GM19025 (cell line): ENCODE results near the gene FOXF2.

Experiments
- ATAC-seq: cut with Tn5 transposase; IDR thresholded peaks from one replicate; pipeline ENCODE4 v1.9.1; 2021; ENCODE audit warnings: mild to moderate bottlenecking, low read depth, moderate library complexity; ENCODE audit not compliant: unreplicated experiment

The FOXF2 gene

DNA sequence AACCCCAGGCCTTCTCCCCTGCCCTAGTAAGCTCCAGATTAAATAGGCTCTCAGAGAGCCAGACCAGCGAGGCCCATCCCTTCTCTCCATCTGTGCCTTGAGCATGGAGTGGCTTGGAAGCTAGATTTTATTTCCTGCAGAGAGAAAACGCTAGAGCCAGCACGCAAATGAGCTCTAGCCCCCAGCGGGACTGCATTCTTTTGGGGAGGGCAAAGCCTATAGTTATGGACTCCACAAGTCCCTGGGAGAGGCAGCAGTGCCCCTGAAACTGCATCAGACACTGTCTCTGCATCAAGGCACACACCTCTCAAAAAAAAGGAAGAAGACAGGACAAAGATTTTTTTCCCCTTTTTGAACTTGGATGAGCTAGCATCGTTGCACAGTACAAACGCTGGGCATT is 15.8 kb downstream of the FOXF2 start:
- ATAC-seq = no peak

DNA sequence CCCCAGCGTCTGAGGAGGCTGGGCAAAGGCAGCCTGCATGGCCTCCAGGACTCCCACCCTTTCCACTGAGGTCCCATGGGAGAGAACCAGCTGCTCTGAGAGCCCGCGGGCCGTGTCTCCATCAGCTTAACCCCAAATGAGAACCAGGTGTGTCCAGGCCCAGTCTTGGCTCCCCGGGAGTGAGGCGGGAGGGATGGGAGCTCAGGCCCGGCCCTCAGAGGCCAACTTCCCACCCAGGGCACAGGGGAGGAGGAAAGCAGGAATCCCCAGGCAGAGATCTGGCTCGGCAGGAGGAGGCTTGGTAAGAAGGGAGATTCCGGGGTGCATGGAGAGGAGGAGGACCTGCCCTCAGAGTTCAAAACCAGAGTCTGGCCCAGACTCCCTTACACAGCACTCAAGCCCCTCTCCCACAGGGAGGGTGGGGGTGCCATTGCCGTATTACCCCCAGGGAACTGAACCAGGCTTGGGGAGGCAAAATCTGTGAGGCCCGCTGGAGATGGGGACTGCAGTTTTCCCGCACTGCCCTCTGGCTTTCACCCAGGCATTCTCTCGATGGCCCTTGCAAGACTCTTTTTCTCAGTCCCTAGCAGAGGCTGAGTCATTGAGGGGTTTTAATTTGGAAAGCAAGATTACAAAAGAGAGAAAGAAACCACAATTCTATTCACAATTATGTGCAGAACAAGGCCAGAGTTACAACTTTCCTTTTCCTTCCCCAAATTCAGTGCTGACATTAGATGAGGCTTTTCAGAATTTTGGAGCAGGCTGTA is 17.1 kb downstream of the FOXF2 start:
- ATAC-seq = no peak

GRCh38 chr6:1407499-1407990 is 18.2 kb downstream of the FOXF2 start:
- ATAC-seq = no peak

DNA sequence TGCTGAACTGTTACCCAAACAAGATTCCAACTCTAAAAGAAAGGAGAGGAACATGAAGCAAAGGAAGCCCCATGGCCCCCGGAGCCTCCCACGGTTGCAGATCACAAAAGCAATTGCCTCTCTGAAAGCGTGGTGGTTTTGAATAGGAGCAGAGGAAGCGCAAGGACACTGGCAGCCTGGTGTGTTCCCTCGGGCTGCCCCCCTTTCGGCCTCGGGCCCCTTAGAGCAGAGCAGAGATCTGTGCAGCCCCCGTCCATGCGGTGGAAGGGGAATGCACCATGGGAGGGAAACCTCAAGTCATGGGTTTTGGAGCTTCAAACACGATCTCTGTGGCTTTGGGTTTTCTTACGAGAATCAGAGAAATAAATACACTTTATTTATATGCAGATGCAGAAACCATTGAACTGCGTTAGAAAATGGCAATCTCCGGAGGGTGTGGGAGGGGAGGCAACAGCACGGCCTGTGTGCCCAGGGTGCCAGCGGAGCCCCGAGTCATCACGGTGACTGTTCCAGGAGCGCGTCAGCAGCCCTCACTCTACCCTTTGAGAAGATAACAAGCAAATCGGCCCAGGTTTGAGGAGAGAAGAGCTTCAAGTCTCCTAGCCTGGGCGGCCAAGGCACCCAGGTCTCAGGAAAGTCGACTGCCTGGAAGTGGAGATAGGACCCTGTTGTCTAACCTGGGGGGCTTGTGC is 20.5 kb downstream of the FOXF2 start:
- no peak for ATAC-seq

DNA sequence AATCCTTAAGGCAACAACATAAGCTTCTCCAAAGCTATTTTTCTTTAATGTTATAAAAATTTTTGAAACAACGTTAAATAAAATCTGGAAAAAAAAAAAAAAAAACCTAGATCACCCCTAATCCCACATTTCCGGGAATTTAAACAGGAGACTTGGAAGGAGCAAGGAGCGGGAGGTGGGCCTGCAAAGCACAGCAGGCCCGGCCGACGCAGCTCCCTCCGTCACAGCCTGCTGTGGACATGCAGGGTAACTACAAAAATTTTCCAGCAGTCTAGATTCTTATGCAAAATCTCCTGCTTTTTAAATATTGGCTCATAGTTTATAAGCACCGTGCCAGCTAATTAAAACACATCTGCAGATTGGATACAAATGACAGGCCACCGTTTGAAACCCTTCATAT is 23.5 kb downstream of the FOXF2 start:
- no peak for ATAC-seq

- no peak for ATAC-seq
These were observed 26.2 kb downstream of the FOXF2 start for GRCh38 chr6:1415416-1416063.

DNA sequence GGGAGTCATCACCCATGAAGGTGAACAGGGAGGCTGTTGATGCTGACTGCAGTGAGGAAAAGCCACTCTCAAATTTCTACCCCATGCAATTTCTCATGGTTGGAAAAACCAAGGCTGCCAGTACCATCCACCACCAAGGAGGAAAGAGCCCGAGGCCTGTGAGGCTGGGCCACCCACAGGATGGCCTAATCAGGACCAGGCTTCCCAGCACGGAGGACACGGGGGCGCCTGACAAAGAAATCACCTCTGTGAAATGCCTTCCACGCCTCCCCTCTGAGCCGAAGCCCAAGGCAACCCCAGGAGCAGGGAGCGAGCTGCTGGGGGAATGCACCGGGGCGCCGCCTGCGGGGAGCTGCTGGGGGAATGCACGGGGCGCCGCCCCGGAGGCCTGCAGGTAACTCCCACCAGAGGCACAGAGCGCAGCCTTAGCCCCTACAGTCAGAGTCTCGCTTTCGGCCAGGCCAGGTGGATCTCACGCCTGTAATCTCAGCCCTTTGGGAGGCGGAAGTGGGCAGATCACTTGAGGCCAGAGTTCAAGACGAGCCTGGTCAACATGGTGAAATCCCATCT is 26.9 kb downstream of the FOXF2 start:
- ATAC-seq = no peak

GRCh38 chr6:1416820-1417219 is 27.4 kb downstream of the FOXF2 start:
- no peak for ATAC-seq

DNA sequence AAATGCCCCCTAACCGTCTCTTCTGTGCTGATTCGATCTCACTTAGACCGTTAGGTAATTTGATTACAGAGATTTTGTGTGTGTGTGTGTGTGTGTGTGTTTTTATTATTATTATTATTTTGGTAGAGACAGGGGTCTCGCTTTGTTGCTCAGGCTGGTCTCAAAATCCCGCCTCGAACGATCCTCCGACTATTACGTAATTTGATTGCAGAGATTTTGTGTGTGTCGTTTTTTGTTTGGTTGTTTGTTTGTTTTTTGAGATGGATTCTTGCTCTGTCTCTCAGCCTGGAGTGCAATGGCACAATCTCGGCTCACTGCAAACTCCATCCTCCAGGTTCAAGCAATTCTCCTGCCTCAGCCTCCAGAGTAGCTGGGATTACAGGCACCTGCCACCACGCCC is 28.3 kb downstream of the FOXF2 start:
- no peak for ATAC-seq

DNA sequence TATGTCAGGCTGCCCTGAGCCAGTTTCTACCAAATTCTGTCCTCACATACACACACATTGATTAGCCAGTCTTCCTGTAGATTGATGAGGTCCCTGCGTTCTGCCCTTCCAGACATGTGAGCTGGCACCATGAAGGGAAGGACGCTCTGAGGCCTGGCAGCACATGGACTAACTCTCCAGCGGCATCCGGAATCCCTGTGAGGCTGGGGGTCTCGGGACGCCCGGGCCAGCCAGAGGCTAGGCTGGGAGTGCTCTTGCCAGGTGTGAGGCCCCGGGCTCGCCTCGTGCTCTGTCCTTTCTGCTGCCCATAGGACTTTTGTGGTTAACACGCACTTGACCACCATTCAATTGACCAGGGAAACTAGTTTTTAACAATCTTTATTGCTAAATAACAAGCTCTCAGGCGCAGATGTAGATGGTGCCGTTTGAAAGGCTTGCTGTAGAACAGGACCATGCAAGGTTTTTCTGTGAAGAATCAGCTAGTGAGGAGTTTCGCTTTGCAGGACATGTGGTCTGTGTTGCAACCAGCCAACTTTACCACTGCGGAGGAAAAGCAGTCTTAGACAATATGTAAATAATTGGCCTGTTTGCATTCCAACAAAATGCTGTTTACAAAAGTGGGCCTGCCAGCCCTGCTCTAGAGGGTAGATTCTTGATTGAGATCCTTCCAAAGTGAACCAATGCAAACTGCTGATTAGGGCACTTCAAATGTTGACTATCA is 29.3 kb downstream of the FOXF2 start:
- ATAC-seq = no peak

GRCh38 chr6:1420382-1420781 is 31.0 kb downstream of the FOXF2 start:
- ATAC-seq = no peak

- no peak for ATAC-seq
These were observed 32.9 kb downstream of the FOXF2 start for GRCh38 chr6:1422290-1422689.

DNA sequence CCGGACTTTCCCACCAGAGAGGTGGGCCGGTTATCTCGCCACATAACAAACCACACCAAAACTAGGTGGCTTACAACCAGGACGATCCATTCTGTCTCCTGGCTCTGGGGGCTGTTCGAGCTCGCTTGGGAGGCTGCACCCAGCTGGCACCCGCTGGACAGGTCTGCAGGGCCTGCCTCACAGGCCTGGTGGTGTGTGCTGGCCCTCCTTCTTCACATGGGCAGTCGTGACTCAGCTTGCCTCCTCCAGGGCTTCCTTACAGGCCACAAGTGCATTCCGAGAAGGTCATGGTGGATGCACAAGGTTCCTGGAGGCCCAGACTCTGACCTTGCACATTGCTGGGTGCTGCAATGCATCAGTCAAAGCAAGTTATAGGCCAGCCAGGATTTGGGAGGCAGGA is 34.2 kb downstream of the FOXF2 start:
- ATAC-seq = no peak

DNA sequence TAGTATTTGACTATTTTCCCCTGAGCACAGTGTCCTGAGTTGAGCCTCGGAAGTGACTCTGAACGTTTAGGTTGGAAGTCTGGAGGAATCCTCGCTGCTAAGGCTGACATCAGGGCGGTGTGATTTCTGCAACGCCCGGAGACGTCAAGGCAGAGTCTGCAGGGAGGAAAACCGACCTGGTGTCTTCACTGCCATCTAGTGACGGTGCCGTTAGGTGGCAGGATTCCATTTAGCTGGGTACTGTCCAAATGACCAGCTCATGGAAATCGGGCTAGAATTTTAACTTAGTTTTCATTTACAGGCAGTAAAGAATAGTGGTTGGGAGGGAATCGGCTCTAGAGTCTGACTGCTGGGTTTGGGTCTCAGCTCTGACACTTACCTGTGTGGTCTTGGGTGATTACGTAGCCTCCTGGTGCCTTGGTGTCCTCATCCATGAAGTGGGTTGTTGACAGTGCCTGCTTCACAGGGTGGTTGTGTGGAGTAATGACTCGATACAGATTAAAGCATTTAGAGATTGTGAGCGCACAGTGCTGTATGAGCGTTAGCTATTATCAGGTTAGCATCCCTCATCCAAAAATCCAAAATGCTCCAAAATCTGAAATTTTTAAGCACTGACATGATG is 35.0 kb downstream of the FOXF2 start:
- ATAC-seq = no peak

DNA sequence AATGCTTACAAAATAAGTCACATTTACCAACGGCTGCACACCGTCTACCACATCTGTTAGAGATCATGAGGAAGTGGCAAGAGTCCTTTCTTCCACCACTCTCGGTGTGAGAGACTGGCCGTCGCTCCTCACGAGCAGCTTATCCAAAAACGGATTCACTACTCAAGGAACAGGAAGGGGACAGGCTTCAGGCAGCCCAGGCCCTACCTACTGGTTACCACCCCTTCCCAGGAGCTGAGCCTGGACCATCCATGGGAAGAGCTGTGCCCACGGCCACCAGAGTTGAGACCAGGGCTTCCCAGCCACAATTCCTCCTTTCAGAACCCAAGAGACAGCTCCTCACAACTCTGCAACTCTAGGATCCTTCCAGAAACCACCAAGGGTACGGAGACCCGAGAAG is 37.0 kb downstream of the FOXF2 start:
- ATAC-seq = no peak

DNA sequence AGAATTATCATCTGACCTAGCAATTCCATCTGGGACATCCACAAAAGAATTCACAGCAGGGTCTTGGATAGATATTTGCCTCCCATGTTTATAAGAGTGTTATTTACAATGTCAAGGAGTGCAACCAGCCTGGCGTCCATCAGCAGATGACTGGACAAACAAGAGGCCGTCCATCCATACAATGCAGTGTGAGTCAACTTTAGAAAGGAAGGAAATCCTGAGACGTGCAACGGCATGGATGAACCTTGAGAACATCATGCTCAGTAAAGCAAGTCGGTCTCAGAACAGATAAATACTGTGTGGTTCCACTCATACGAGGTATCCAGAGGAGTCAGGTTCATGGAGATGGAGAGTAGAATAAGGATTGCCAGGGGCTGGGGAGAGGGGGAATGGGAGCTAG is 46.4 kb downstream of the FOXF2 start:
- ATAC-seq = no peak

GRCh38 chr6:1436334-1437306 is 47.2 kb downstream of the FOXF2 start:
- no peak for ATAC-seq

DNA sequence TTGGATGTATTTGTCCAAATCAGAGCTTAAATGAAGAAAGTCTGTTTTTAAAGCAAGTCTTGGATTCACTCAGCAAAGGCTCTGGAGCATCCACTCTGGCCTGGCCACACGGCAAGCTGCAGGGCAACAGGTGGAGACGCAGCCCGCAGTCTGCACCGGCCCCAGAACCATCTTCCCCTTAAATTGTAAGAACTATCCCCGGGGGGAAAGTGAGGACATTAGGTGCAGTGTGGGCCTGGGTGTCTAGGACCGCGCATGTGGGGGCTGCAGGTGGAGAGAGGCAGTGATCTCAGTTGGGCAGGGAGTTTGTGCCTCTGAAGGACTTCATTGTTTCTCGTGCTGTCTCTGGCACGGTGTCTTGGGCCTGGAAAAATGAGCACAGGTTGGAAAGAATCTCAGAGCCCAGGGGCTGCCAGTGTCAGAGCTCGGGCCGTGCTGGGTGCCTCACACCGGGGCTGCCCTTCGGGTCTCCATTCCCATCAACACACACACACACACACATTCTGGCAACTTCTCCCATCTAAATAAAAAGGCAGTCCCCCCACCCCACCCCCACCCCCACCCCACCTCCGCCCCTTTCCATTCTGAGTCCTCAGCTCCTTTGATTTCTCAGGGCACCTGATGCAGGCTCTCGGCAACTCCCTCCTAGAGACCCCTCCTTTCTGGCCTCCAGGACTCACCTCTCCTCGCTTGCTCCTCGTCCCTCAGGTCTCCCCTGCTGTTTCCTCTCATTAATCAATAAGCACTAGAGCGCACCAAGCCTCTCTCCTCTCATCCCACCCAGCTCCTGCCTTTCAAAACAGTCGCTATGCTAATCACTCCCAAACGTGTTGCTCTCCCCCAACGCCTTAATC is 48.4 kb downstream of the FOXF2 start:
- no peak for ATAC-seq
